GM19467 (cell line): Measurements from ENCODE around the gene LITAF.

Experiments
- ATAC-seq: cut with Tn5 transposase; IDR thresholded peaks from one replicate; pipeline ENCODE4 v1.9.1; 2021; ENCODE audit warnings: mild to moderate bottlenecking, moderate library complexity; ENCODE audit not compliant: unreplicated experiment

Gene LITAF

DNA sequence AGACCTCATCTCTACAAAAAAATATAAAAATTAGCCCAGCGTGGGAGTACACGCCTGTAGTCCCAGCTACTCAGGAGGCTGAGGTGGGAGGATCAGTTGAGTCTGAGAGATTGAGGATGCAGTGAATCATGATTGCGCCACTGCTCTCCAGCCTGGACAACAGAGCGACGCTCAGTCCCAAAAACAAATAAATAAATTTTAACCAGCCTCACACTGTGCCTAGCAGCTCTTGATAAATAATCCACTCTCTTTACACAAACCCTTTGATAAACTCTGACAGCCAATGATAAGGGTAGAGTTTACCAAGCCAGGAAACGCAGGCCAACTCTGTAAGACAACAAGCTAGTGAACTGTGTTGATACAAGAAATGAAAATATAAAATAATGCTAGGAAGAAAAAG lies 32.7 kb downstream of the LITAF start:
- no peak for ATAC-seq

DNA sequence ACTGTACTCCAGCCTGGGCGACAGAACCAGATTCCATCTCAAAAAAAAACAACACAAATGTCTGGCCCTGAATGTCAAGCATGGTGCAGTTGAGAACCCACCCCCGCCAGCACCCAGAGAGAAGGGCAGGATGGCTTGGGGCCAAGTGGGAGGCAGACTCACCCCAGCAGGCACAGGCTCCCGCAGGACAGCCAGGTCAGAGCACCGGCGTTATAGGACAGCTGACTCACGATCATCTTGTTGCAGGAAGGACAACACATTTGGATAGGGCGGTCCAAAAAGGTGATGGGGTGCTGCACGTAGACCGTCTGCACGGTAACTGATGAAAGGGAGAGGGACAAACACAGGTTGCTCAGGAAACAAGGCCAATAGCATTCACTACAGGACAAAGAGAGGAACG lies 33.3 kb downstream of the LITAF start:
- no peak for ATAC-seq

DNA sequence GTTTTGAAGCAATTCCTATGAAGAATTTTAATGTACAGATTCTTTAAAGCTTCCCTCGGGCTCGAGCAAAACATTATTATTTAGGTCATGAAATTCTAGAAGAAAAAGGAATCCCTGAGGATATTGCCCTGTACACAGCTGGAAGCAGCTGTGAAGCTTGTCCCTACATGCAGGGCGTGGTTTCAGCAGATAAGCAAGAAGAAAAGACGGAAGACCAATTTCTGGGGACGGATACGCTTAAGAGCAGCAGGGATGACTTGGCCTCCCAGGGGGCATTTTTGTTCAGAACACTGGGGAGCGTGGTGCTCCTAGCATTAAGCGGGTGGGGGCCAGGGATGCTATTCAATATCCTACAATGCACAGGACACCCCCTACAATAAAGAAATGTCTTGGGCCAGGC lies 34.3 kb downstream of the LITAF start:
- no peak for ATAC-seq

DNA sequence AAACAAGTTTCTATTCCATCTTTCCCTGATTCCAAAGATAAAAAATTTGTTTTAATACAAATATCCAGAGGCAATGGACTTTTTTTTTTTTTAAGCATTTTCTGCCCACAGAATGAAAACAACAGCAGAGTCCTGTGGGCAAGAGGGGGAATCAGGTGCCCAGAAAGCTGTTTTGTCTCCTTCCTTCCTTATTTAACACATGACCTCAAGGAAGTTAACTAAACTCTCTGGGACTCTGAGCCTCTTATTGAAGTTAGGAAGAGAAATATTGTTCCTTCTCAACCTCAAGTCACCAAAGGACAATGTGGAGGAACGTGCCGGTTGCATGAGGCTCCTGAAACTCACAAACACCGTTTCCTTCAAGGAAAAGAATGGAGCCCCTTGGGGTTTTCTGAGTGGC lies 34.9 kb downstream of the LITAF start:
- no peak for ATAC-seq

DNA sequence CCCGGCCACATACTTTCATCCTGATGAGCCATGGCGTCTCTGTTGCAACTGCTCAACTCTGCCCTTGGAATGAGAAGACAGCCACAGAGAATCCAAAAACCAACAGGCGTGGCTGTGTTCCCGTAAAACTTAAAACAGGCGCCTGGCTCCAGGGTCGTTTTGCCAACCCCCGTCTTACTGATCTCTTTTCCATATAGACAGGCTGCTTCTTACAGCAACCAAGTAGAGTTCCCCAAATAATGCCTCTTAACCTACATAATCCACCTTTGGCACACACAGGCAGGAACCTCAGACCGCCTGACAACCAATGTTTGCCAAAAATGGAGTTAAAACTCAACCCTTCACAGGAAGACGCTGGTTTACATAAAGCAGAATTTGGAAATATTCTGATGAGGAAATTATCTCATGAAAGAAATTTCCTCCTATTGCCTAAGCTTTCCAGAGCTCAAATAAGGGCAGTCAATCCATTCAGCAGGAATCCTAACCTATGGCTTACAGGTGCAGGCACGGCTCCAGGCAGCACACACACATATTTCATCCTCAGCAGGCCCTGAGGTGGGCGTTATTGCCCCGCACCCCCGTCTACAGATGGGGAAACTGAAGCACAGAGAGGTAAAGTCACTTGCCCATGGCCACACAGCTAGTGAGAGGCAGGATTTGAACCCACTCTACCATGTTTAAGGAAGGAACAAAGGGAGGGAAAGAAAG lies 35.8 kb downstream of the LITAF start:
- ATAC-seq = no peak

DNA sequence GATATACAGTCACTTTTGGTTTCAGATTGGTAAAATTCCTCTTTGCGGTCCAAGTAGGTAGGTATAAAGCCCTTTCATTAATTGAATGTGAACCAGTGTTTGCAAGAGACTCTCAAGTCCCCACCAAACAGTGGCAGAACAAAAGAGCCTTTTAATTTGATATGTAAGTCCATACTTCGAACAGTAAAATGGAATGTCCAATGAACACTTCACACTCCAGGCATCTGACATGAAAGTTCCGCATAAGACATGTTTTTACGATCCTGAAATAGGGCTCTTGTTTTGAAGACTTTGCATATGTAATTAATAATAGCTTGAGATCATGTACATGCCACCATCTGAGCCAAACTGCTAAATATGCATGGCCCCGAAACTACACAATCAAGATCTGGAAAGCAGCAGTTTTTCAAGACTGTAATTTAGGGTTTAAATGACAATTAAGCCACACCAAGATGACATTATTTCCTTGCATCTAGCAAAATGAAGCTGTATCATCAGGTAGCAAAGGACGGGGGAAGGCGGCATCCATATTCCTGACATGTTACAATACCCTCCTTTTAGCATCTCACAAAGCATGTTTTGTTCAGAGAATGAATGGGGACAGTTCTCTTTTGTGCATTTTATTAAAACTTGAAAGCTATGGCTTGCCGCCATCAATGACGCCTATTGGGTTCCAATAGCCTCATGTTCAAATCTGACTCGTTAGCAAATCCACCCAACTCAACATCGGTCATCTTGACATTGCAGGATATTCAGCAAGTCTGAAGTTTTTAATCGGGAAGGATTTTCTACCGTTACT lies 39.4 kb downstream of the LITAF start:
- no peak for ATAC-seq

DNA sequence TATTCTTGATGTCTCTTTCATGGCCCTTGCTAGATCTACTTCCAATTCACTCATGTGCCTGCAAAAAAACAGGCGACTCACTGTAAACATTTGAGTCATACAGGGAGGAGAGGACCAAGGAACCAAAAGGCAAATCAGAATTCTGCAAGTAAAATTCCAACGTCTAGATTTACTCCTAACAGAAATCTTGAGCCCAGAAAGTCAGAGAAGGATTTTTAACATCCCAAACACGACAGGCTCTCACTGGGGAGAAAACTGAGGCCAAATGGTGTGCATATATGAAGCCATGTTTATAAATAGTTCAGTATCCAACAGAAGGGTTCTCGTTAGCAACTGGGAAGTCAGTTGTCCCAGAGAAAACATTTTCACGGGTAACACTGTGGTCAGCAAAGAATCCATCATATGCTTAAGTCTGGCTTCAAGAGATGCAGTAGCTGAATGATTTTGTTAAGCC lies 40.1 kb downstream of the LITAF start:
- no peak for ATAC-seq

DNA sequence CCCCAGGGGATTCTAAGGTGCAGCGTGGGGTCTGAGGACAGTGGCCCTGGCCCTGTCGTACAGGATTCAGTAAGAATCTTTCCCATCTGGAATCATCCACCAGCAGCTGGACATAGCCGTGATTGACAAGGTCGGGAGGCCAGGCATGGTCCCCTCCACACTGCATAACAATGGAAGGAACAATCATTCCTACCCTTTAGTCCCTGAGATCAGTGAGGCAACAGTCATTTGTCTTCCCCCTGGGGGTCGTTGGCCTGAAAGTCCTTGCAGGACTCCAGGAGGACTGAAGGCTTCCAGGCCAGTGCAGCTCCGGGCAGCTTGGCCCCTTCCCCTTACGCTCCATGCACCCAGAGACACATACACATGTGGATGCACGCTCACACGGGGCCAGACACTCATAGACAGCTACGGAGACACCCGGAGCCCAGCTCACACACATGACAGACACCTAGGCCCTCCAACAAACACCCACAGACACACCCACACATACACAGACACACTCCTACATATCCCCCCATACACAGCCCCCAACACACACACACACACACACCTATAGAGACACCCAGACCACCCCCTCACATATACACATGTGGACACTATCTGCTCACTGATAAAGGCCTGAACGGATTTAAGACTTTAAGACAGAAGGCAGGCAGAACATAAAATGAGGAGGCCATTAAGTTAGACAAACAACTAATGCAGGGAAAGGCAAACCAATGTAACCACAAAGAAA lies 42.9 kb downstream of the LITAF start:
- no peak for ATAC-seq

DNA sequence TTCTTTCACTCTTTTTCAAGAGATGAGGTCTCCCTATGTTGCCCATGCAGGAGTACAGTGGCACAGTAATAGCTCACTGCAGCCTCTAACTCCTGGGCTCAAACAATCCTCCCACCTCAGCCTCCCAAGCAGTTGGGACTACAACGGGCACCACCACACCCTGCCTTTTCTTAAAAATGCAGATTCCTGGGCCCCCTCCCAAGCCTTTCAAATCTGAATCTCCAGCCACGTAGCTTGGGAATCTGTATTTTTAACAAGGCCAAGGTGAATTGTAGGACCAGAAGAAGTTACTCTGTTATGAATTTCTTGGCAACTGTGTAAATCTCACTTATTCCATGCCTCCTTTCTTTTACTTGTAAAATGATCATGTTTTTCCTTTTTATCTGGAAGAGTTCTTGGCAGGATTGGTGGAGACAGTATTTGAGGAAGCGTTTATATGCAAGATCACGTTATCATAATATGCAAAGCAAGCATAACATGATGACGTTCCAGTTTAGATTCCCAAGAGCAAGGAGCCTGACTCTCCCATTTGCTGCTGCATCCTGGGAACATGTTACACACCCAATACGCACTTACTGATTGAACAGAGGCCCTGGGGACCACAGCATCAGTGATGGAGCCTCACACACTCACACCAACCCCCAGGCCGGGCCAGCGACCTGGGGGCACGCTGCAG lies 44.5 kb downstream of the LITAF start:
- ATAC-seq = no peak

DNA sequence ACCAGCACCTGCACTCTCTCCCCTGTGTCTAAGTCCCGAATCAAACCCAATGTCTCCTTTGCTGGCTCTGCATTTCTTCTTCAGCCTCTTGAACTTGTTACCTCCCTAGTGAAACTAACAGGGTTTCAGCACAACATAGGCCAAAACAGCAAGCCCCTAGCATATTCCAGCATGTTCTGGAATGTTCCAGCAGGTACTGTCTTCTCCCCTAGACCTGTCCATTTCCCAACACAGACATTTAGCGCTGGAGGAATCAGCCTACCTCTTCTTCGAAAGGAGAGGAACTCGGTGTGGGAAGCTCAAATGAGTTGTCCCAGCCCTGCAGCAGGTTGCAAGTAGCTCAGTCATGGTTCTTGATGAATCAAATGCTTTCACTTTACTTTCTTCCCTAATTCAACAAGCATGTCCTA lies 47.1 kb downstream of the LITAF start:
- no peak for ATAC-seq

DNA sequence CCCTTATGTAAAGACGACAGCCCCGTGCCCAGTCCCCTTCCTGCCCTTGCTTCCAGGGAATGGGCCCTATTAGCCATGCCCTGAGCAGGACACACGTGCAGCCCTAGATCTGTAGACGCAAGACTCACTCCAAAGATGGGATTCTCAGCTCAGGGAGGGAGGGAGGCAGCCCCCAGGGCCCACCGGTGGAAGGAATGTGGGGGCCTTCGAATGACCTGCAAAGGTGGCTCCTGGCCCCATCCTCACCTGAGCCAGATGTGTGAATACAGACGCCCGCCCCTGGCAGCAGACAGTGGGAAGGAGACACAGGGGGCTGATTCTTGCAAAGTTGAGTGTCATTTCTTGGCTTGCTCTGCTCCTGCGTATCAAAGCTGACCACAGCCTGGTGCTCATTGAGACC lies 47.8 kb downstream of the LITAF start:
- ATAC-seq = no peak

DNA sequence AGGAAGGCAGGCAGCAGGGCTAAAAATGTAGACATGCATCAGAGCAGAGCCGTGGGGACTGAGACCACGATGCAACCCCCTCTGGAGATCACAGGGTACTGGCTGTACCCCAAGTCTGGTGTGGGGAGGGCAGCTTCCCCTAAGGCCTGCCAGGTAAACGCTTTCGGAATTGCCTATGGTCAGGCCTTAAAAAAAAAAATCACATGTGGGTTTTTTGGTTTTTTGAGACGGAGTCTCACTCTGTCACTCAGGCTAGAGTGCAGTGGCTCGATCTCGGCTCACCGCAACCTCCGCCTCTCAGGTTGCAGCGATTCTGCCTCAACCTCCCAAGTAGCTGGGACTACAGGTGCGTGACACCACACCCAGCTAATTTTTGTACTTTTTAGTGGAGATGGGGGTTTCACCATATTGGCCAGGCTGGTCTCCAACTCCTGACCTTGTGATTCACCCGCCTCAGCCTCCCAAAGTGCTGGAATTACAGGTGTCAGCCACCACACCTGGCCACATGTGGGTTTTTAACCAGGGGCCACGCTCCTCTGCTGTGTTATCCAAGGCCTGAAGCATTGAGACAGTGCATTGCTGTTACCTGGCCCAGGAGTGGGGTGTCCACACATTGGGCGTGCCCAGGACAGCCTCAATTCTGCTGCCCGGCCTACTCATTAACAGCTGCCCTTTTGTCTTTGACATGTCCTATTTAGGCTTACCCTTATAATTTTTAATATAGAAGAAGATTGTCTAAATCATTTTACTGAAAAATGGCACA lies 50.4 kb downstream of the LITAF start:
- no peak for ATAC-seq

DNA sequence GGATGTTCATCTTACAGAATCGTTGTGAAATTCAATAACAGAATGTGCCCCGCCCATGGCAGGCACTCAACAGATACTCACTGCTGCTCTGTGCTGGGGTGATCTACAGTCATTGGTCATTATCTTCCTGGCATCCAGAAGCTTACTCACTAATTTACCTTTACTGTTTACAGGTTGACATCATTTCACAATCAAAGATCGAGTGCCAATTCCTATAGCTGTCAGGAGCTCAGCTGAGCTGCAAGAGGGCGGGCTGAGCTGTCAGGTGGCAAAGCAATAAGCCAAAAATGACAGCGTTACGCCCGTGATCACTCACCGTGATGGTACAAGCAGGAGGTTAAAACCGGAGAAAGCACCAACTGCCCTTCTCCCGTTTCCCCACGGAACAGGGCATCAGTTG lies 51.2 kb downstream of the LITAF start:
- no peak for ATAC-seq

DNA sequence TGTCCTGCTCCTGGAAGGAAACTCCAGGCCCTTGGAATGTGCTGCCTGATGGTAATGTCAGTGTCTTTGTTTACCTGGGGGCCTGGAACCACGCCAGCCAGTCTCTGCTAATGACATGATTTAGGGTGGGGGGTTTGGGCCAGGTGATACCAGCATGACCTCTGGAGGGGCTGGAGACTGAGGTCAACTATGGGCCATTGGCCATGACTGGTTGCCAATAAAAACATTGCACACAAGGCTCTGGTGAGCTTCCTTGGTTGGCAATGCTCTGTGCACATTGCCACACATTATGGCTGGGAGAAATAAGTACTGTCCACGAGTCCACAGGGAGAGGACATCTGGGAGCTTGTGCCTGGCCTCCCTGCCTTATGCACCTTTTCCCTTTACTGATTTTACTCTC lies 52.5 kb downstream of the LITAF start:
- no peak for ATAC-seq

DNA sequence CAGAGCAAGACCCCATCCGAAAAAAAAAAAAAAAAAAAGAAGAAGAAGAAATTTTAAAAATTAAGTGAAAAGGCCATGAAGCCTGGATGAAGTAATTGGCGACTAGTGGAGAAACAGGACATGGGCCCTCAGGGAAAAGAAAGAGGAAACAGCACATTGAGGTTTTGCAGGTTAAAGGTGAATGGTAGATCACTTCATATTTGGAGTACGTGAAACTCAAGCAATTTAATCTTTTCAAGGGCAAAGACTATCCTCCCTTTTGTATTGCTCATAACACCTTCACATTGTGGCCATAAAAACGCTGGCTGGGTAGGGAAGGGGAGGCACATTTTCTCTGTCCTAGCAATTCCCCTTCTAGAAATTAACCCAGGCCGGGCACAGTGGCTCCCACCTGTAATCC lies 53.1 kb downstream of the LITAF start:
- ATAC-seq = no peak

DNA sequence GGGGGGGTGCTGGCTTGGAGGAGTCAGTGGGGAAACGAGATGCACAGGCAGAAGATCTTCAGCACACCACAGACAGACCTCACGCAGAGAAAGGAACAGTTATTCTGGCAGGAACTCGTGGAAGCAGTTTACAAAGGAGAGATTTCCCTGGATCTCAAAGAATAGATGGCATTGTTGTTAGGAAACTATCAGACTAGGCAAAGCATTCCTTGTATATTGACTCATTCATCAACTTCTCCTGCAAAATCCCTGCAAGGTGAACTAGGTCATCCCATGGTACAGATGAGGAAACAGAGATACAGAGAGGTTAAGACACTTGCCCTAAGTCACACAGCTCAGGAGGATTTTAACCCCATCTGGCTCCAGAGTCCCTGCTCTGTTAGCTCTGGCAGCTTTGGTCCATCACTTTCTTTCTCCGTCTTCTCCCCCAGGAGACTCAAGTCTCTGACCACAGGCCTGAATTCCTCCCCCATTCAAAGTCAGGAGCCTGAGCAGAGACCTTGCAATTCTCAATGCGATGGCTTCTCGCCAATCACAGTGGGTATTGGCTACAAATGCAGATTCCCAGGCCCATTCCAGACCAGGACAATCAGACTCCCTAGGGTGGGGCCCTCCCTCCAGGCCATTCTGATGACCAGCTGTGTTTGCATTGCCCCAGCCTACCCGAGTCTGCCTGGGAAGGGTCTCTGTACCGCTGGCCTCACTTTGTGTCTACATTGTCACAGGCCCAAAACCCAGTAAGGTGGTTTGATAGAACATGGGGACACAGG lies 56.4 kb downstream of the LITAF start:
- ATAC-seq = no peak

DNA sequence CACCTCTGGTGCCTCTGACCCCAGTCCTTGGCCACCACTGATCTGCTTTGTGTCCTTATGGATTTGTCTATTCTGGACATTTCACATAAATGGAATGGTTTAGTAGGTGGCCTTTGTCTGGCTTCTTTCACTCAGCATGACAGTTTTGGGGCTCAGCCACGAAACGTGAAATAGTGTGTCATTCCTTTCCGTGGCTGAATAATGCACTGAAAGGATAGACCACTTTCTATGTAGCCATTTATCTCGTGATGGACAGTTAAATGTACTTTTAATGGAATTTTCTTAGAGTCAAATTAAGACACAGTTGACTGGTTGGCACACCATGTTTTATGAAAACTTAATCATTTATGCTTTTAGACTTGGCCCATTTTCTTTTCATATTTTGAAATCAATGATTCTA lies 57.4 kb downstream of the LITAF start:
- no peak for ATAC-seq

DNA sequence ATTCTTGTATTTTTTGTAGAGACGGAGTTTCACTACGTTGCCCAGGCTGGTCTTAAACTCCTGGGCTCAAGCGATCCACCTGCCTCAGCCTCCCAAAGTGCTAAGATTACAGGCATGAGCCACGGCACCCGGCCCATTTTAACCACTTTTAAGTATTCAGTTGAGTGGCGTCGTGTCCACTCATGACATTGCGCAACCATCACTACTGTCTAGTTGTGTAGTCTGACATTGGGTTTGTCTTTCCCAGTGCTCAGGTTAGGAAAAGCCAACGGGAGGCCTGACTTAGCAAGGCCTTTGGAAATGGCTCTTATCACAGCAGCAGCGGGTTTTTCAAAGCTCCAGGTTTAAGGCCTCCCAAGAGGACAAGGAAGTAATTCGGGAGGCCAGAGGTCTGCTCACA lies 58.7 kb downstream of the LITAF start:
- no peak for ATAC-seq

DNA sequence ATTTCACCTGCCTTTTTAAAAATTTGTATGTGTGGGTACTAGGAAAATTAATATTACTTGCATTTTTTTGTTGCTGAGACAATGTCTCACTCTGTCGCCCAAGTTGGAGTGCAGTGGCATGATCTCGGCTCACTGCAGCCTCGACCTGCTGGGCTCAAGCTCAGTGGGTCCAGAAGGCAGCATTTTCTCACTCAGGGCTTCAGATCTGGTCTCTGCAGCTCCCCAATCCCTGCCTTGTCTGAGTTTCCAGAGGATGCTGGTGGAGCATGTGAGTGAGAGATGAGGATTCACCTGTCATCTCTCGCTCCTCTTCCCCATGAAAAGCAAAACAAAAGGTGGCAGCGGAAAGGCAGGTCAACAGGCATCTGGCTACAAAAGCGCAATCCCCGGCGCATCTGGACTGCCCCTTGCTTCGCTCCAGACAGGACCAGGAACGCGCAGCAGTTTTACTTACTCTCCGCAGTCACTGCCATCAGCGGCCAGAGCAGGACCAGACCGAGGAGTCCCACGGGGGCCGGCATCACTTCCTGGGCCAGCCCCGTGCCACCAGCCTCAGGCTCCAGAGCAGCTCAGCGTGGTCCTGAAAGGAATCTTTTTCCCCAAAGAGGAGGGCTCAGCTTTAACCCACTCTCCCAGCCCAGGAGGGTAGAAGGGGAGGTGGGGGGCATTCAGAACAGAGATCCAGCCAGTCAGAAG lies 59.9 kb downstream of the LITAF start:
- no peak for ATAC-seq
